HG02852 (cell line): ENCODE data around the gene ADM5.

Experiments used
- ATAC-seq: cut with Tn5 transposase; IDR thresholded peaks from one replicate; pipeline ENCODE4 v1.9.1; 2021; ENCODE audit warnings: mild to moderate bottlenecking, moderate library complexity; ENCODE audit not compliant: unreplicated experiment

ADM5 gene

DNA sequence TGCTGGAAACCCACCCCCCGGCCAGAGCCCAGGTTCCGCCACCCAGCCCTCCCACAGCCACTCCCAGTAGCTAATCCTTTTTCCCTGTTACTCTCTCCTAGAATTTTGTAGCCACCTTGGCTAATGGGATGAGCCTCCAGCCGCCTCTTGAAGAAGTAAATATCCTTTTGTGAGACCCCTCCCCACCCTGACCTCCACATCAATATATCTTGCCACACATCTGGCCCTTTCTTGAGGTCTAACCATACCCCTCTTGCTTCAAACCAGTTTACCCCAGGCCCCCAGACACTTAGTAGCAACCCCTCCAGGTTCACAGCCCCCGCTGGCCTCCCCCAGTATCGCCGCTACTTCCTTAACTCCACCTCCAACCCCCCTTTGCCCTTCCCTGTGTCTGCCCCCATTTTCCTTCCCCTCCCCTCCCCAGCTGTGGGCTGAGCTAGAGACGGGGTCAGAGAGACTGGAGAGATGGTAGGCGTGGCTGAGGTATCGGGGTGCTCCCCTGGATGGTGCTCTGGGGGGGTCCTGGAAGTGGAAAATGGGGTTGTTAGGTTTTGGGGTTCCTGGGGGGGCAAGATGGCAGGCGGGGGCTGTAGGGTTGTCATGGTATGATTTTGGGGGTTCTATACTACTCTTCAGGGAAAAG, 9.5 kb upstream of the ADM5 start:
- ATAC-seq: no peak

- no peak for ATAC-seq
Observed at GRCh38 chr19:49680421-49681351, 8.7 kb upstream of the ADM5 start.

DNA sequence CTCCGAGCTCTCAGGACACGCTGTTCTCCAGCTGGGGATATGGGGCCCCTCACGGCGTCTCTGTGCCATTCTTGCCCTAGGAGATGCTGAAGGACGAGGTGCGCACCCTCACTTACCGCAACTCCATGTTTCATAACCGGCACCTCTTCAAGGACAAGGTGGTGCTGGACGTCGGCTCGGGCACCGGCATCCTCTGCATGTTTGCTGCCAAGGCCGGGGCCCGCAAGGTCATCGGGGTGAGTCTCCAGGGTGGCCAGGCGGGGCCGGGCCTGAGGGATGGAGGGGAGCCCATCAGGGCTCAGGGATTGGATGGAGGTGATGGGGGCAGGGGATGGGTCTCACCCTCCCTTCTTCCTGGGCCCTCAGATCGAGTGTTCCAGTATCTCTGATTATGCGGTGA, 7.6 kb upstream of the ADM5 start:
- no peak for ATAC-seq

- no peak for ATAC-seq
Observed at GRCh38 chr19:49682274-49682673, 7.1 kb upstream of the ADM5 start.

GRCh38 chr19:49683814-49684250, 5.6 kb upstream of the ADM5 start:
- no peak for ATAC-seq

GRCh38 chr19:49684251-49684982, 5.0 kb upstream of the ADM5 start:
- ATAC-seq: no peak

- ATAC-seq: no peak
Observed at GRCh38 chr19:49684983-49685553, 4.3 kb upstream of the ADM5 start.

DNA sequence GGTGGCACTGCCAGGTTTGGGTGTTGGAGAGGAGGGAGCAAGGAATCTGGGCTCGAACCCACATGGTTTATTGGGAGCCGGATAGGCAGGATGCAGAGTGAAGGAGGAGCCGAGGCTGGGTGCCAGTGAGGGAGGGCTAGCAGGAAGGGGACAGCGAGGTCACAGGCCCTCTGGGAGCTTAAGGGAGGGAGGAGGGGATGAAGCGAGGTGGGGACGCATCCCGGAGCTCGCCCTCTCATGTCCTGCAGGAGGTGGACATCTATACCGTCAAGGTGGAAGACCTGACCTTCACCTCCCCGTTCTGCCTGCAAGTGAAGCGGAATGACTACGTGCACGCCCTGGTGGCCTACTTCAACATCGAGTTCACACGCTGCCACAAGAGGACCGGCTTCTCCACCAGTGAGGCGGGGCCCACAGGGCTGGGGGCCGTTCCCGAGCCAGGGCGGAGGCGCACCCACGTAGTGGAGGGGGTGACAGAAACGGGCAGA, 3.5 kb upstream of the ADM5 start:
- no peak for ATAC-seq

DNA sequence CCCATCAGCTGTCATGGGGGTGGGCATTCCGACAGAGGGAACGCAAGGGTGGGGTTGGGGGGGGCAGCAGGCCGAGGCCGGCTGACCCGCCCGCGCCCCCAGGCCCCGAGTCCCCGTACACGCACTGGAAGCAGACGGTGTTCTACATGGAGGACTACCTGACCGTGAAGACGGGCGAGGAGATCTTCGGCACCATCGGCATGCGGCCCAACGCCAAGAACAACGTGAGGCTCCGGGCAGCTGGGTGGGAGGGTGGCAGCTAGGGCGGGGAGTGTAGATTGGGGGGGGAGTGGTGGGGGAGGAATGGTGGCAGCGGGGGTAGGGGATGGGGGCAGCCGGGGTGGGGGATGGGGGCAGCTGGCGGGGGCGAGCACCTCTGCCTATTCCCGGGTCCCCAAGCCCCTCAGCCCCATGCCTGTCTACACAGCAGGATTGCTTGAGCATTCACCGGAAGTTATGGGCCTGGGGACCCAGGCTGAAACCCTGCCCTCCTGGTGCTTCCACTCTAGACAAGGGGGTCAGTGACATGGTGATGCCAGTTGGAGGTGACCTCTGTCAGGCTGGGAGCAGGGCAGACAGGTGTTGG, 2.8 kb upstream of the ADM5 start:
- ATAC-seq: no peak

- no peak for ATAC-seq
Observed at GRCh38 chr19:49687150-49687549, 2.2 kb upstream of the ADM5 start.

DNA sequence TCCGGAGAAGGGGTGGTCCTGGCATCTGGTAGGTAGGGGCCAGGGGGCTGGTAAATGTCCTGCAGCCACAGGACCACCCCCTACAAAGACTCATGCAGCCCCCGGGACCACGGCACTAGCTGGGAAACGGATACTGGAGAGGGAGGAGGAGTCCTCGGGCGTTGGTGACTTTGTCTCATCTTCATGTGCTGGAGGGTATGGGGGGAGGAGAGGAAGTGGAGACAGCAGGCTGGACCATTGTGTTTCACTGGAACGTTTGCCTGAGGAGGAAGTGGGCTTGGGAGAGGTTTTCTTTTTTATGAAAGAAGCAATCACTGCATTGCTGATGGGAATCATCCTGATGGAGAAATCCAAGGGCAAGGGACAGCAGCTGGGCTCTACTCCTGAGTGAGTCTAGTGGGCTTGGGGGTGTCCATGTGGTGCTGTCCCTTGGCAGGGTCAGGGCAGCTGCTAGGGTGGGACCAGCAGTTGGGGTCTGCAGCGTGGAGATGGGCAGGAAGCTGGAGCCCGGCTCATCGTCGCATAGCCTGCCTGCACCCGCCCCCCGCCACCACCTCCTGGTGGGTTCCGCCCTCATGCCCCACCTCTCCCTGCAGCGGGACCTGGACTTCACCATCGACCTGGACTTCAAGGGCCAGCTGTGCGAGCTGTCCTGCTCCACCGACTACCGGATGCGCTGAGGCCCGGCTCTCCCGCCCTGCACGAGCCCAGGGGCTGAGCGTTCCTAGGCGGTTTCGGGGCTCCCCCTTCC, 1.7 kb upstream of the ADM5 start:
- ATAC-seq: no peak

- no peak for ATAC-seq
Observed at GRCh38 chr19:49688531-49689132, 762 bp upstream of the ADM5 start.

DNA sequence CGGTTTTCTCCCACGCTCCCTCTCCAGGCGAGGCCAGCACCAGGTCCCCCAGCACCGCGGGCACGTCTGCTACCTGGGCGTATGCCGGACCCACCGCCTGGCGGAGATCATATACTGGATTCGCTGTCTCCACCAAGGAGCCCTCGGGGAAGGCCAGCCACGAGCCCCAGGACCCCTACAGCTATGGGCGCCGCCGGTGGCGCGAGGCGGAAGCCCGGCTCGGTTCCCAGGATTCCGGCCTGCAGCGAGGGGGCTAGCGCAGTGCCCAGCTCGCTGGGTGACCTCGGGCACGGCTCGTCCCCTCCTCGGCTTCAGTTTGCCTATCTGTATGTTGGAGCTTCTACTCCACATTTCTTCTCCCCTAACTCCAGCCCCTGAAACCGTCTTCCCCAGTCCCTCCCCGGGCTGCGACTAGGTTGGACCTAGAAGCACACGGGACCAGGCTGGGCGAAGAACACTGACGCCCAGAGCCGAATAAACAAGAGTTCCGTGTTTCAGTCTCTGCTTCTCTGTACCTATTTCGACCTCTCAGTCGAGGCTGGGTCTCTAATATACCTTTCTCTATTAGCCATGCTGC, 773 bp downstream of the ADM5 start:
- ATAC-seq: no peak

DNA sequence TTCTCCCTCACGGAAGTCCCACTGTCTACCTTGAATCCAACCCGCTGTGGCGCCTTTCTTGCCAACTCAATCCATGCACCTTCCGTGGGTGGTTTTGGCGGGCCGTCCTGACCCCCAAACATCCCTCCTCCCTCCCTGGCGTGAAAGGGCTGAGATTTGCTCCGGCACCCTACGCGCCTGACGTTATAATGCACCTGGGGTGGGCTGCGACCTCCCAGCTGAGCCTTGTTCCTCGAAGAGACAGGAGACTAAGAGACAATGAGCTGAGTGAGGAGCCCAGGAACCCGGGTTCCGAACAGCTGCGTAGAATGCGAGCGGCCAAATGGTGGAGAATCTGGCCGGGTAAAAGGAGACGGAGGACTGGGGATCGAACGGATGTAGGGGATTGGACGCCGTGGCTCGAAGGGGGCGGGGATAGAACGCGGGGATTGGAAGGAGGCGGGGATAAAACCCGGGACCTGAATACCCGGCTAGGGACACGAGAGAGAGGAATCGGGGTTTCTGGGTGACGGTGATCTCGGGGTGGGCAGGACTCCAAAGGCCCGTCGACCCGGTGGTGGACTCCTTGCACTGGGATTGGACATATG, 1.4 kb downstream of the ADM5 start, which contains the start of gene CPT1C:
CPT1C (plus strand) TSS at position 461 of the 587 bp plus-strand sequence. CDS start 1,137 bp downstream, outside the sequence.
- no peak for ATAC-seq

GRCh38 chr19:49691243-49692146, 2.1 kb downstream of the ADM5 start:
- no peak for ATAC-seq

GRCh38 chr19:49692147-49692506, 2.7 kb downstream of the ADM5 start:
- ATAC-seq: no peak

- ATAC-seq: no peak
Observed at GRCh38 chr19:49696115-49696514, 6.7 kb downstream of the ADM5 start.

- no peak for ATAC-seq
Observed at GRCh38 chr19:49696865-49697264, 7.5 kb downstream of the ADM5 start.
